GM19324 (cell line): Measurements from ENCODE around the gene TIGD3.
A peak's percentile ranks its signal among the peaks of the same experiment; 100 is the strongest.
"Not testable (repeated sequence)": the region's sequence is repeated elsewhere in the genome, so short reads cannot be mapped to it uniquely, and the experiment has no call there.

ENCODE experiments used
- ATAC-seq: cut with Tn5 transposase; IDR thresholded peaks from one replicate; pipeline ENCODE4 v1.9.1; 2021; ENCODE audit warnings: mild to moderate bottlenecking, moderate library complexity; ENCODE audit not compliant: unreplicated experiment, low FRiP score

Gene TIGD3

DNA sequence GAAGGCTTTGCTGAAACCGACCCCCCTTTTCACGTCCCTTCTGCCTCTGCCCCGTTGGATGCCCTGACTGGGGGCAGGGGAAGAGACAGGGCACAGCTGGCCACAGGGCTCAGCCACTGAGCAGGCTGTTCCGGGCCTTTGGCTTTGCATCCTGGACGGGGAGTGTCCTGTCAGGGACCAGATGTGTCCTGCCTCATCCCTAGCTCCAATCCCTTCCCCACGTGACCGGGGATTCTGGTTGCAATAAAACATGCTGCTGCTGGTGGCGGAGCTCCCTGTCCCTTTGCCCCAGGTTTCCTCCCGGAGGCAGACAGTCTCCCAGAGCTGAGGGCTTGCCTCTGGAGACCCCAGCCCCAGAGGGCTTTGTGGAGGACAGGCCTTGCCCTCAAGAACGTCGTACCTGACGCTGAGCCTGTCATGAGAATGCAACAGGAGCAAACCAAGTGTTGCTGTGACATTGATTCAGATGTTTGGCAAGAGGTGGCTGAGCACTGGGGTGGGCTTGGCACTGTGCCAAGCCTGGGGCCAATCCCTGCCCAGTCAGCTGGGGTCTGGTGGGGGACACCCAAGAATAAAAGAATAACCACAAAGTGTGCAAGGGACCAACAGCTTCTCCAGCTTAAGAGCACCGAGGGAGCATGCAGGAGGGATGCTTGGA lies 32.6 kb upstream of the TIGD3 start:
- no peak for ATAC-seq

DNA sequence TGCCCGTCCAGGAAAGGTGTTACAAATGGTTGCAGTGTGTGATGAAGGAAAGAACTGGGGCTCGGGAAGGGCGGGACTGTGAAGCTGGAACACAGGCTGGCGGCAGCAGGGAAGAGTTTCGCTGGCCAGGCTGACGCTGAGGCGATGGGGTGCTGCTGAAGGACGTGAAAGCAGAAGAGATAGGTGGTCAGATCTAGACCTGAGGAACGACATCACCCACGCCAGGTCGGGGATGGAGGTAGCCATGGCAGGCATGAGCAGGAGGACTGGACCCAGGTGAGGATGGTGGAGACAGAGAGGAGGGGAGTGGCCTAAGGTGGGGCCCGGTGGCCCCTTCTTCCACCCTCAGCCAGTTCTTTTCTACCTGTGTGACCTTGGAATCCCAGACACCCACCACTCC lies 30.7 kb upstream of the TIGD3 start:
- no peak for ATAC-seq

- no peak for ATAC-seq
Measured at GRCh38 chr11:65325435-65325834, 29.1 kb upstream of the TIGD3 start.

DNA sequence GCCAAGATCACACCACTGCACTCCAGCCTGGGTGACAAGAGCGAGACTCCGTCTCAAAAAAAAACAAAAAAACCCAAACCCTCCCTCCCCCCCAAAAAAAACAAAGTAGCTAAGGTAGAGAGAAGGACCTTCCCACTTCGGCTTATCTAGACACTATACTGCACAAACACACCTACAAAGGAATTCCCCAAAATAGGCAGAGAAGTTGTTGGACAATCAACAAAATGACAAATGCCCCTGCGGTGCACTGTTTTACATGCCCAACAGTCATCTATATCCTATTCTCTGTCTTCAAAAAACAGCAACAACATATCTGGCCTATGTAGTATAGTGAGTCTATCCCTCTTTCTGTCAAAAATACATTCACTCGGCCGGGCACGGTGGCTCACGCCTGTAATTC lies 27.5 kb upstream of the TIGD3 start:
- no peak for ATAC-seq

- no peak for ATAC-seq
Measured at GRCh38 chr11:65329478-65329877, 25.1 kb upstream of the TIGD3 start.

- no peak for ATAC-seq
Measured at GRCh38 chr11:65329944-65330403, 24.6 kb upstream of the TIGD3 start.

DNA sequence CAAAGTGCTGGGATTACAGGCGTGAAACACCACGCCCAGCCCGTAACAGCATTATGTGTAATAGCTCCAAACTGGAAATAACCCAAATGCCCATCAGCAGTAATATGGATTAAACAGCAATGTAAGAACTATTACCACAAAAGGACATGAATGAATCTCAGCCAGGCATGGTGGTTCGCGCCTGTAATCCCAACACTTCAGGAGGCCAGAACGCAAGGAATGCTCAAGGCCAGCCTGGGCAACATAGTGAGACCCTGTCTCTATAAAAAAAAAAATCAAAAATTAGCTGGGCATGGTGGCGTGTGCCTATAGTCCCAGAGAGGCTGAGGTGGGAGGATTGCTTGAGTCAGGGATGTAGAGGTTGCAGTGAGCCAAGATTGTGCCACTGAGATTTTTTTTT lies 24.0 kb upstream of the TIGD3 start:
- ATAC-seq, result no peak

DNA sequence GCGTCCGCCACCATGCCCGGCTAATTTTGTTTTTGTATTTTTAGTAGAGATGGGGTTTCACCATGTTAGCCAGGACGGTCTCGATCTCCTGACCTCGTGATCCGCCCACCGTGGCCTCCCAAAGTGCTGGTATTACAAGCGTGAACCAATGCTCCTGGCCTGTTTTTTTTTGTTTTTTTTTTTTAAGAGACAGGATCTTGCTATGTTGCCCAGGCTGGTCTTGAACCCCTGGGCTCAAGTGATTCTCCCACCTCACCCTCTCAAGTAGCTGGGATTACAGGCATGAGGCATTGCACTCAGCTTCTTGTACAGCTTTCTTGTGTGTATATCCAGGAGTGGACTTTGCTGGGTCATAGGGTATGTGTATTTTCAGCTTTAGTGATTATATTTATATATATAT lies 22.0 kb upstream of the TIGD3 start:
- ATAC-seq, result not testable (repeated sequence)

DNA sequence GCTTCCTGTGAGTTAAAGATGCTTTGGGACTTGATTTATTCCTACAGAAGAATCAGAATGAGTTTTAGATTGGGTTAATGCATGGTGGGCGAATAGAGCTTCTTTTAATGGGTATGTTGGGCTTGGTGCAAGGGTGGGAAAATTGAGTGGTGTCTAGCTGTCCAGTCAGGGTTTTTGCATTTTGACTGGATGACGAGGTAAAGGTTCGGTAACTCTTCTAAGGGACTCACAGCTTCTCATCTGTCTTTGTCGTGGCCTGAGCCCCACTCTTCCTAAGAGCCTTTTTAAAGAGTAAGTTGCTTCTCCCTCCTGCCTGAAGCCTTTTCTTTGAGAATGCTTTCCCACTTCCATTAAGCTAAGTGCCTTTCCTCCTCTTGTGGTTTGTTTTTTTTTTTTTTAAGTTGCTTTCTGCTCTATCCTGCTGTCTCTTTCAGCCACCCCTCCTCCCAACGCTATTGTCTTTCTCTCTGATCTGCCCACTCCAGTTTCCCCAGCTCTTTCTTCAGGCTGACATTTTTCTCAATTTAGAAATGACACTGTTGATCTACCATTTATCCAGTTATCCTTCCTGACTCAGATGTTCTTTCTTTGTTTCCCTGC lies 19.8 kb upstream of the TIGD3 start:
- ATAC-seq, result no peak

GRCh38 chr11:65338676-65339075 lies 15.9 kb upstream of the TIGD3 start:
- ATAC-seq, result no peak

DNA sequence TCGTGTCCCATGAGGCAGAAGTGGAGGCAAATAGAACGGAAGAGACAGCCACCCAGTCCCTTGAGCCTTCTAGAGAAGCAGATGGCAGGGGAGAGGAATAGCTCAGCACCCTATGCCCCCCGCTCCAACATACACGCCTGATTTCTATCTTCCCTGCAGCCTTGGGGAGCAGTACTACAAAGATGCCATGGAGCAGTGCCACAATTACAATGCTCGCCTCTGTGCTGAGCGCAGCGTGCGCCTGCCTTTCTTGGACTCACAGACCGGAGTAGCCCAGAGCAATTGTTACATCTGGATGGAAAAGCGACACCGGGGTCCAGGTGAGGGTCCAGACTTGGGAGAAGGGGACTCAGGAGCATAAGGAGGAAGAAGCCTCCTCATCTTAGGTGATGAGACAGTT lies 14.3 kb upstream of the TIGD3 start:
- no peak for ATAC-seq

DNA sequence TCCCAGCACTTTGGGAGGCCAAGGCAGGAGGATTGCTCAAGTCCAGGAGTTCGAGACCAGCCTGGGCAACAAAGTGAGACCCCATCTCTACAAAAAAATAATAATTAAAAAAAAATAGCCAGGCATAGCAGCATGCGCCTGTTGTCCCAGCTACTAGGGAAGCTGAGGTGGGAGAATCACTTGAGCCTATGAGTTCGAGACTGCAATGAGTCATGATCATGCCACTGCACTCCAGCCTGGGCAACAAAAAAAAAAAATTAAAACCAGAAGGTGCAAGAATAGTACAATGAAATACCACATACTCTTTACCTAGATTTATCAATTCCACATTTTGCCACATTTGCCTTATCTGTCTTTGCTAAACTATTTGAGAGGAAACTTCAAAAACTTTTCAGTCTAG lies 12.7 kb upstream of the TIGD3 start:
- ATAC-seq, result no peak

GRCh38 chr11:65351511-65351910 lies 3.0 kb upstream of the TIGD3 start:
- no peak for ATAC-seq

- no peak for ATAC-seq
Measured at GRCh38 chr11:65352783-65353182, 1.8 kb upstream of the TIGD3 start.

- ATAC-seq, result no peak
Measured at GRCh38 chr11:65353376-65353775, 1.2 kb upstream of the TIGD3 start.

GRCh38 chr11:65353900-65354264 lies 669 bp upstream of the TIGD3 start:
- no peak for ATAC-seq

DNA sequence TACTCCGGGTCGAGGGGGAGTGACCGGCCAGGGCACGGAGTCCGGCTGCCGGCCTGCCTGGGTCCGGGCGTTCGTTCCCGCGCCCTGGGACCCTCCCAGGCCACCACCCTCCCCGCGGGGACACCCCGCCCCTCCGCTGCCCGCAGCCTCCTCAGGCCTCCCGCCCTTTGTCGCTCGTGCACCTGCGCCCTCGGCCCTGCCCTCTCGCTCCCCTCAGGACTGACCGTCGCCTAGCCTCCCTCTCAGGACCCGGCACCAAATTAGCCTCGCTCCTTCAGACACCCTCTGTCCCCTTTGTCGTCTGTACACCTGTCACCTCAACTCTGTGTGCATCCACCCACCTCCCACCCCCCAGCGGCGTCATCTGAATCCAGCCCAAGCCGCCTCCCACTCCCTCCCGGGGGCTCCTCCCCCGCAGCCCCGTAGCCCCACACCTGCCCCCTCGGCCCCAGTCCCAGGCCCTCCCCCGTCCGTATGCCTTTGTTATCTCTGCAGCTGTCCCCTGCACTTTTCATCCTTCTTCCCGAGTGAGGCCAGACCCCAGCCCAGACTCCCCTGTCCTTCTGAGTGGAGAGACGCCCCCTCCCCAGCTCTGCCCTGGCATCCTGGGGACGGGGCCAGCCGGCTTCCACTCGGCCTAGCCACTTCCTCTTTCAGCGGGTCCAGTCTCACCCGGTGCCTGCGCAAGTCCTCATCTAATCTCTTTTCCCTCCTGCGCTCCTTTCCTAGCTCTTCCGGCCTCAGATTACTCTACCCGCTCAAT lies 643 bp downstream of the TIGD3 start:
- ATAC-seq, result peak; percentile 24

GRCh38 chr11:65355776-65356393 lies 1.3 kb downstream of the TIGD3 start:
- ATAC-seq, result no peak

DNA sequence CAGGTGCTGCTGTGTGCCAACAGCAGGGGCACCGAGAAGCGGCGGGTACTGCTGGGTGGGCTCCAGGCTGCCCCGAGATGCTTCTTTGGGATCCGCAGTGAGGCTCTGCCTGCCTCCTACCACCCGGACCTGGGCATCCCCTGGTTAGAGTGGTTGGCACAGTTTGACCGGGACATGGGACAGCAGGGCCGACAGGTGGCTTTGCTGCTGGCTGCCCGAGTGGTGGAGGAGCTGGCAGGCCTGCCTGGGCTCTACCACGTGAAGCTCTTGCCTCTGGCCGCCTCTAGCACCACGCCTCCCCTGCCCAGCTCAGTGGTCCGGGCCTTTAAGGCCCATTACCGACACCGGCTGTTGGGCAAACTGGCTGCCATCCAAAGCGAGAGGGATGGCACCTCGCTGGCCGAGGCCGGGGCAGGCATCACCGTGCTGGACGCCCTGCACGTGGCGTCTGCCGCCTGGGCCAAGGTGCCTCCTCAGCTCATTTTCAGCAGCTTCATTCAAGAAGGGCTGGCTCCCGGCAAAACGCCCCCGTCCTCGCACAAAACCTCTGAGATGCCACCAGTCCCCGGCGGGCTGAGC lies 1.9 kb downstream of the TIGD3 start:
- ATAC-seq, result no peak

- no peak for ATAC-seq
Measured at GRCh38 chr11:65357856-65358356, 3.4 kb downstream of the TIGD3 start.
